ENCODE measurements around the gene PCDHGB3.

DNA sequence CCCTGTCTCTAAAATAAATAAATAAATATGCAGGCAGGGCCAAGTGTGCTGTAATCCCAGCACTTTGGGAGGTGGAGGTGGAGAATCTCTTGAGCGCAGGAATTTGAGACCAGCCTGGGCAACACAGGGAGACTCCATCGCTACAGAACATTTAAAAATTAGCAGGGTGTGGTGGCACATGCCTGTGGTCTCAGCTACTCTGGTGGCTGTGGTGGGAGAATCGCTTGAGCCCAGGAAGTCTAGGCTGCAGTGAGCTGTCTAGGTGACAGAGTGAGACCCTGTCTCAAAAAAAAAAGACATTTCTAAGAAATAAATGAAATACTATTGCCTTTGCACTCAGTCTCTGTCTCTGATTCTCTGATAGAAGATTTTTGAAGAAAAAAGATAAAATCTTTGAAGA, 41.5 kb downstream of the PCDHGB3 start:
- TF ChIP-seq ZNF274 (IDR thresholded peaks at IDR 0.05; ENCODE audit: insufficient read depth, insufficient read length) (no peak), CREB1 (IDR thresholded peaks at IDR 0.05; ENCODE audit: low read depth) (no peak), POLR2AphosphoS5 (IDR thresholded peaks at IDR 0.05; ENCODE audit: low read length) (no peak), CHD1 (IDR thresholded peaks at IDR 0.05; ENCODE audit: low read depth, low read length) (no peak)
